ENCODE data around the gene UBE4B. TPM values are rescaled to one million over a fixed set of nuclear protein-coding genes. Genes with fewer than 3 reads are reported as not detected.
"Not testable (repeated sequence)": the region's sequence is repeated elsewhere in the genome, so short reads cannot be mapped to it uniquely, and the experiment has no call there.

The UBE4B gene
- total RNA-seq, 1 experiment from 2014 or later = 88.1 TPM

- not testable (repeated sequence) for DNase-seq; H3K4me3 ChIP-seq (ENCODE audit: insufficient read depth, low read depth, low read length); H3K36me3 ChIP-seq (replicated peaks; ENCODE audit: control insufficient read depth, insufficient read depth, low read length)
These were observed 12.1 kb upstream of the UBE4B start for GRCh38 chr1:10020678-10021077.

GRCh38 chr1:10021992-10022391 lies 10.8 kb upstream of the UBE4B start:
- not testable (repeated sequence) for DNase-seq; H3K36me3 ChIP-seq (replicated peaks; ENCODE audit: control insufficient read depth, insufficient read depth, low read length); H3K4me3 ChIP-seq (ENCODE audit: insufficient read depth, low read depth, low read length)

More at GRCh38 chr1:10020678-10021077, 12.1 kb upstream of the UBE4B start:
- not testable (repeated sequence) for H3K27me3 ChIP-seq (ENCODE audit: control insufficient read depth, insufficient read depth, low read length)

GRCh38 chr1:10022656-10023055 lies 10.1 kb upstream of the UBE4B start:
- Histone ChIP-seq H3K4me3 (ENCODE audit: insufficient read depth, low read depth, low read length) (no peak overlapping the region), H3K36me3 (replicated peaks; ENCODE audit: control insufficient read depth, insufficient read depth, low read length) (no peaks in the 10 kb centered on the region), H3K27me3 (ENCODE audit: control insufficient read depth, insufficient read depth, low read length) (no peaks in the 10 kb centered on the region)
- no peak for DNase-seq

More at GRCh38 chr1:10021992-10022391, 10.8 kb upstream of the UBE4B start:
- not testable (repeated sequence) for H3K27me3 ChIP-seq (ENCODE audit: control insufficient read depth, insufficient read depth, low read length)

- Histone ChIP-seq H3K27me3 (ENCODE audit: control insufficient read depth, insufficient read depth, low read length) (no peaks in the 10 kb centered on the region), H3K4me3 (ENCODE audit: insufficient read depth, low read depth, low read length) (no peak overlapping the region), H3K36me3 (replicated peaks; ENCODE audit: control insufficient read depth, insufficient read depth, low read length) (no peaks in the 10 kb centered on the region)
- no peak for DNase-seq
These were observed 7.4 kb upstream of the UBE4B start for GRCh38 chr1:10025354-10025753.

DNA sequence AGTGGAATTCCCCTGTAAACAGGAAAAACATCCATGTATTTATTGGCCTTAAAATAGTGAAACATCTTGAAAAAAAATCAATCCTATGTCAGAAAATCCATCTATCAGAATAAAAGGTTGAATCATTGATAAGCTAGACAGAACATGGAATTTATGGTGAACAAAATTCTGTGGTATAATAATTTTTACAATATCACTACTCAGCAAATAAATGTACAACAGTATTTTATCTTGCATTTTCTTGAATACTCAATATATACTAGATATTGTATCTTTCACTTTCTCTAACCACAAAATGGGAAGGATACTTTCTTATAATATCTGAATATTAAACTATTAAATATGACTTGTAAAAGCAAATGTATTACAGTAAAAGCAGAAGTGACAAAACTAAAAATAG lies 5.7 kb upstream of the UBE4B start:
- no peaks in the 10 kb centered on the region for H3K27me3 ChIP-seq (ENCODE audit: control insufficient read depth, insufficient read depth, low read length)
- no peak overlapping the region for H3K4me3 ChIP-seq (ENCODE audit: insufficient read depth, low read depth, low read length)
- H3K36me3 ChIP-seq (replicated peaks; ENCODE audit: control insufficient read depth, insufficient read depth, low read length) = no peaks in the 10 kb centered on the region
- no peak for DNase-seq

- not testable (repeated sequence) for H3K36me3 ChIP-seq (replicated peaks; ENCODE audit: control insufficient read depth, insufficient read depth, low read length); H3K4me3 ChIP-seq (ENCODE audit: insufficient read depth, low read depth, low read length); DNase-seq; H3K27me3 ChIP-seq (ENCODE audit: control insufficient read depth, insufficient read depth, low read length)
These were observed 3.7 kb upstream of the UBE4B start for GRCh38 chr1:10028956-10029500.

DNA sequence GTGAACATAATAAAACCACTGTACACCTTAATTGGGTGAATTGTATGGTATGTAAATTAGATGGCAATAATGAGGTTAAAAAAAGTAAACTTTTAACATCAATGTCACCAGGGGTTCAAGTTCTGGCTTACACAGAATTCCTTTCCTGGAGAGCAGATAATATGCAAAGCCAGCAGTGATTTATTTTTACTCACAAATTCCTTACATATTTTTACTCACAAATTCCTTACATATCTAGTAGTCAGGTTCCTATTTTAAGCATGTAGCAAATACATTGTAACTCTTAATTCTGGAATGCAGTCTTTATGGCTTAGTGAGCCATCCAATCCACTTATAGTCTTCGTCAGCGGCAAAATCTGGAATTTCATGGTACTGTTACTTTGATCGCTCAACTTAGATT lies 1.3 kb upstream of the UBE4B start:
- Histone ChIP-seq H3K4me3 (ENCODE audit: insufficient read depth, low read depth, low read length) (no peak overlapping the region), H3K36me3 (replicated peaks; ENCODE audit: control insufficient read depth, insufficient read depth, low read length) (no peaks in the 10 kb centered on the region), H3K27me3 (ENCODE audit: control insufficient read depth, insufficient read depth, low read length) (no peaks in the 10 kb centered on the region)
- no peak for DNase-seq

GRCh38 chr1:10033359-10033845 lies 644 bp downstream of the UBE4B start:
- DNase-seq = peak; percentile 57
- peak overlapping the region; percentile 99 for H3K4me3 ChIP-seq (ENCODE audit: insufficient read depth, low read depth, low read length)
- no peaks in the 10 kb centered on the region for H3K27me3 ChIP-seq (ENCODE audit: control insufficient read depth, insufficient read depth, low read length)
- peaks cover under 1% of the 10 kb centered on the region; the same call in 1 of the 2 replicates for H3K36me3 ChIP-seq (replicated peaks; ENCODE audit: control insufficient read depth, insufficient read depth, low read length)

- no peak for DNase-seq
- Histone ChIP-seq H3K4me3 (ENCODE audit: insufficient read depth, low read depth, low read length) (no peak overlapping the region), H3K36me3 (replicated peaks; ENCODE audit: control insufficient read depth, insufficient read depth, low read length) (peaks cover 2% of the 10 kb centered on the region; the same call in 1 of the 2 replicates), H3K27me3 (ENCODE audit: control insufficient read depth, insufficient read depth, low read length) (no peaks in the 10 kb centered on the region)
These were observed 10.0 kb downstream of the UBE4B start for GRCh38 chr1:10042746-10043145.

GRCh38 chr1:10045480-10046355 lies 13.0 kb downstream of the UBE4B start:
- Histone ChIP-seq H3K27me3 (ENCODE audit: control insufficient read depth, insufficient read depth, low read length) (no peaks in the 10 kb centered on the region), H3K4me3 (ENCODE audit: insufficient read depth, low read depth, low read length) (no peak overlapping the region), H3K36me3 (replicated peaks; ENCODE audit: control insufficient read depth, insufficient read depth, low read length) (0 out of 2 replicates have a peak, but pooled peaks cover 1% of the 10 kb centered on the region)
- no peak for DNase-seq

- Histone ChIP-seq H3K27me3 (ENCODE audit: control insufficient read depth, insufficient read depth, low read length) (no peaks in the 10 kb centered on the region), H3K36me3 (replicated peaks; ENCODE audit: control insufficient read depth, insufficient read depth, low read length) (0 out of 2 replicates have a peak, but pooled peaks cover 1% of the 10 kb centered on the region), H3K4me3 (ENCODE audit: insufficient read depth, low read depth, low read length) (no peak overlapping the region)
- peak; percentile 32 for DNase-seq
These were observed 13.8 kb downstream of the UBE4B start for GRCh38 chr1:10046356-10047085.

GRCh38 chr1:10048601-10049000 lies 15.8 kb downstream of the UBE4B start:
- H3K27me3 ChIP-seq (ENCODE audit: control insufficient read depth, insufficient read depth, low read length) = no peaks in the 10 kb centered on the region
- 0 out of 2 replicates have a peak, but pooled peaks cover 1% of the 10 kb centered on the region for H3K36me3 ChIP-seq (replicated peaks; ENCODE audit: control insufficient read depth, insufficient read depth, low read length)
- no peak overlapping the region for H3K4me3 ChIP-seq (ENCODE audit: insufficient read depth, low read depth, low read length)
- no peak for DNase-seq

- no peak for DNase-seq
- H3K36me3 ChIP-seq (replicated peaks; ENCODE audit: control insufficient read depth, insufficient read depth, low read length) = 0 out of 2 replicates have a peak, but pooled peaks cover 1% of the 10 kb centered on the region
- no peak overlapping the region for H3K4me3 ChIP-seq (ENCODE audit: insufficient read depth, low read depth, low read length)
- no peaks in the 10 kb centered on the region for H3K27me3 ChIP-seq (ENCODE audit: control insufficient read depth, insufficient read depth, low read length)
These were observed 17.9 kb downstream of the UBE4B start for GRCh38 chr1:10050611-10051010.

GRCh38 chr1:10051656-10052055 lies 18.9 kb downstream of the UBE4B start:
- no peak overlapping the region for H3K4me3 ChIP-seq (ENCODE audit: insufficient read depth, low read depth, low read length)
- peaks cover 1% of the 10 kb centered on the region; the same call in 1 of the 2 replicates for H3K36me3 ChIP-seq (replicated peaks; ENCODE audit: control insufficient read depth, insufficient read depth, low read length)
- DNase-seq = no peak
- H3K27me3 ChIP-seq (ENCODE audit: control insufficient read depth, insufficient read depth, low read length) = no peaks in the 10 kb centered on the region
